HepG2 (cell line): ENCODE data around the gene CTDNEP1. TPM values are rescaled to one million over a fixed set of nuclear protein-coding genes. Genes with fewer than 3 reads are reported as not detected.

Experiments
- BORCS8-MEF2B ChIP-seq: sonication (generic); formaldehyde crosslinking; IDR thresholded peaks from 2 replicates; pipeline ENCODE4 v1.8.0; 2022; ENCODE audit warnings: mild to moderate bottlenecking, missing genetic modification reagents
- KDM2A ChIP-seq: sonication (generic); formaldehyde crosslinking; IDR thresholded peaks from 2 replicates; pipeline ENCODE4 v1.4.0; 2020; ENCODE audit warnings: low read depth, missing genetic modification reagents, borderline replicate concordance
- MIER2 ChIP-seq: IDR thresholded peaks from 2 replicates; pipeline ENCODE4 v1.6.1; 2016; ENCODE audit warnings: missing biosample characterization, missing genetic modification reagents
- NAIF1 ChIP-seq: sonication (generic); formaldehyde crosslinking; IDR thresholded peaks from 2 replicates; pipeline ENCODE4 v1.5.0; 2020; ENCODE audit warnings: mild to moderate bottlenecking, missing genetic modification reagents, borderline replicate concordance
- PITX1 ChIP-seq: sonication (generic); formaldehyde crosslinking; IDR thresholded peaks from 2 replicates; pipeline ENCODE4 v1.5.1; 2020; ENCODE audit warnings: mild to moderate bottlenecking, missing genetic modification reagents
- REXO4 ChIP-seq: sonication (generic); formaldehyde crosslinking; IDR thresholded peaks from 2 replicates; pipeline ENCODE4 v1.8.0; 2022; ENCODE audit warnings: missing genetic modification reagents, mild to moderate bottlenecking, borderline replicate concordance
- ZBTB21 ChIP-seq: sonication (generic); formaldehyde crosslinking; IDR thresholded peaks from 2 replicates; pipeline ENCODE4 v1.4.0; 2020; ENCODE audit warnings: missing genetic modification reagents
- ZBTB38 ChIP-seq: sonication (generic); formaldehyde crosslinking; IDR thresholded peaks from 2 replicates; pipeline ENCODE4 v1.5.1; 2020; ENCODE audit warnings: mild to moderate bottlenecking, missing genetic modification reagents
- ZKSCAN1 ChIP-seq: fragments of 150-350 bp; IDR thresholded peaks from 2 replicates; pipeline ENCODE4 v1.6.1; 2014; ENCODE audit warnings: low read length
- ZNF468 ChIP-seq: sonication (generic); formaldehyde crosslinking; IDR thresholded peaks from 2 replicates; pipeline ENCODE4 v1.8.0; 2022; ENCODE audit warnings: mild to moderate bottlenecking, moderate library complexity, missing genetic modification reagents
- ZNF562 ChIP-seq: sonication (generic); formaldehyde crosslinking; IDR thresholded peaks from 2 replicates; pipeline ENCODE4 v1.8.0; 2022; ENCODE audit warnings: missing genetic modification reagents, borderline replicate concordance
- ZNF605 ChIP-seq: sonication (generic); formaldehyde crosslinking; IDR thresholded peaks from 2 replicates; pipeline ENCODE4 v1.8.0; 2022; ENCODE audit warnings: mild to moderate bottlenecking, missing genetic modification reagents
- polyA plus RNA-seq, 8 experiments: library from polyadenylated mRNA; depleted of rRNA in 3 of 8; stranded (reverse) in 7 of 8; unstranded in 1 of 8; fragments of >200 nt; fragmentation: Illumina TruSeq in 4 of 8; extraction: Trizol in 4 of 8; gene quantifications; 2 replicates each; pipeline versions ENCODE4 v1.2.1 to v1.2.3, GENCODE V29; 2011 to 2016; ENCODE audit warnings: low read depth in 4 of 8, missing spikeins in 1 of 8, mixed read lengths in 1 of 8; ENCODE audit not compliant: insufficient read depth in 1 of 8
- total RNA-seq, 5 experiments: library from RNA; depleted of rRNA; stranded (reverse); fragments of >200 nt; fragmentation: Illumina TruSeq; extraction: Trizol; gene quantifications; 2 replicates each; pipeline ENCODE4 v1.2.3, GENCODE V29; 2016; ENCODE audit warnings: low read depth in 1 of 5
- TF ChIP-seq, protein P1 (sequence below): sonication (generic); formaldehyde crosslinking; IDR thresholded peaks from 2 replicates; pipeline ENCODE4 v1.4.0; 2020; ENCODE audit warnings: missing genetic modification reagents
- TF ChIP-seq, protein P2 (sequence below): sonication (generic); formaldehyde crosslinking; IDR thresholded peaks from 2 replicates; pipeline ENCODE4 v1.5.0; 2020; ENCODE audit warnings: mild to moderate bottlenecking, missing genetic modification reagents
- TF ChIP-seq, protein P3 (sequence below): sonication (generic); formaldehyde crosslinking; IDR thresholded peaks from 2 replicates; pipeline ENCODE4 v1.4.0; 2020; ENCODE audit warnings: missing genetic modification reagents
- TF ChIP-seq, protein P4 (sequence below): sonication (generic); formaldehyde crosslinking; IDR thresholded peaks from 2 replicates; pipeline ENCODE4 v1.9.0; 2021; ENCODE audit warnings: missing genetic modification reagents, borderline replicate concordance

Gene CTDNEP1
- total and polyA plus RNA-seq, 2 of the 13 experiments (the other 11 are each of a cell fraction or from before 2014, with no cell fraction given): 19.8 to 118 TPM

DNA sequence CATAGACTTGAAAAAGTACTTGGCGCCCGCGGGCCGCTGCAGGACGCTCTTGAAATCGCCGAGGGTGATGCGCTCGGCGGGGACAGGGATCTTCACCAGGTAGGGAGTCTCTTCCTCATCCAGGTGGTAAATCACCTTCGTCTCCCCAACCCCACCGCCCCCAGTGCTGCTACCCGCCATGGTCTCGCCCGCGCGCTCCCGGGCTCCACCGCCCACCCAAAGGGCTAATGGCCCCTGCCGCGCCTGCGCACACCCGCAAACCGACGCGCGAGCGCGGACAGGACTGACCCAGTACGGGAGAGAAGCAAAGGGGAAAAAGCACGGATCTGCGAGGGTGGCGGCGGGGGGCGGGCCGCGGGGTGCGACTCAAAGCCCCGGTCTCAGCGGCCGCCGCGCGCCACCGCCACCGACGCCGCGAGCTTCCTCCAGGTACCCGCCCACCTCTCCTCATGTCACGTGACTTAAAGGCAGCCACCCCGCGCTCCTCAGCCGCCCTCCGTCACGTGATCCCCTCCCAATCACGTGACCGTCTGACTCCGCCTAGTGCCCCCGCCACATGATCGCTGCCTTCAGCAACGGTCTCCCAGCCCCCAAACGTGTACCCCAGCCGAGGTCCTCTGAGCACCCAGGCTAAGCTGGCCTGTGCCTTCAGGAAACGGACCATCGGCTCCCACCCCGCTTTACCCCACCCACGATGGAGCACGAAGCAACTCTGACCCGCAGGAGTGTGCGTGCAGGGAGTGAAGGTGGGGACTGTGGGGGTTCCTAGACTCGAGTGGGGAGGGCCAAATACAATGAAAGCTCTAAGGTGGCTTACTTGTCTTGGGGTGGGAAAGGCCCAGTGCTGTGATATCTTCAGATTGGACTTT, 17.2 kb downstream of the CTDNEP1 start, which contains the start of gene DVL2 (continued):
- TF ChIP-seq, protein P1, sequence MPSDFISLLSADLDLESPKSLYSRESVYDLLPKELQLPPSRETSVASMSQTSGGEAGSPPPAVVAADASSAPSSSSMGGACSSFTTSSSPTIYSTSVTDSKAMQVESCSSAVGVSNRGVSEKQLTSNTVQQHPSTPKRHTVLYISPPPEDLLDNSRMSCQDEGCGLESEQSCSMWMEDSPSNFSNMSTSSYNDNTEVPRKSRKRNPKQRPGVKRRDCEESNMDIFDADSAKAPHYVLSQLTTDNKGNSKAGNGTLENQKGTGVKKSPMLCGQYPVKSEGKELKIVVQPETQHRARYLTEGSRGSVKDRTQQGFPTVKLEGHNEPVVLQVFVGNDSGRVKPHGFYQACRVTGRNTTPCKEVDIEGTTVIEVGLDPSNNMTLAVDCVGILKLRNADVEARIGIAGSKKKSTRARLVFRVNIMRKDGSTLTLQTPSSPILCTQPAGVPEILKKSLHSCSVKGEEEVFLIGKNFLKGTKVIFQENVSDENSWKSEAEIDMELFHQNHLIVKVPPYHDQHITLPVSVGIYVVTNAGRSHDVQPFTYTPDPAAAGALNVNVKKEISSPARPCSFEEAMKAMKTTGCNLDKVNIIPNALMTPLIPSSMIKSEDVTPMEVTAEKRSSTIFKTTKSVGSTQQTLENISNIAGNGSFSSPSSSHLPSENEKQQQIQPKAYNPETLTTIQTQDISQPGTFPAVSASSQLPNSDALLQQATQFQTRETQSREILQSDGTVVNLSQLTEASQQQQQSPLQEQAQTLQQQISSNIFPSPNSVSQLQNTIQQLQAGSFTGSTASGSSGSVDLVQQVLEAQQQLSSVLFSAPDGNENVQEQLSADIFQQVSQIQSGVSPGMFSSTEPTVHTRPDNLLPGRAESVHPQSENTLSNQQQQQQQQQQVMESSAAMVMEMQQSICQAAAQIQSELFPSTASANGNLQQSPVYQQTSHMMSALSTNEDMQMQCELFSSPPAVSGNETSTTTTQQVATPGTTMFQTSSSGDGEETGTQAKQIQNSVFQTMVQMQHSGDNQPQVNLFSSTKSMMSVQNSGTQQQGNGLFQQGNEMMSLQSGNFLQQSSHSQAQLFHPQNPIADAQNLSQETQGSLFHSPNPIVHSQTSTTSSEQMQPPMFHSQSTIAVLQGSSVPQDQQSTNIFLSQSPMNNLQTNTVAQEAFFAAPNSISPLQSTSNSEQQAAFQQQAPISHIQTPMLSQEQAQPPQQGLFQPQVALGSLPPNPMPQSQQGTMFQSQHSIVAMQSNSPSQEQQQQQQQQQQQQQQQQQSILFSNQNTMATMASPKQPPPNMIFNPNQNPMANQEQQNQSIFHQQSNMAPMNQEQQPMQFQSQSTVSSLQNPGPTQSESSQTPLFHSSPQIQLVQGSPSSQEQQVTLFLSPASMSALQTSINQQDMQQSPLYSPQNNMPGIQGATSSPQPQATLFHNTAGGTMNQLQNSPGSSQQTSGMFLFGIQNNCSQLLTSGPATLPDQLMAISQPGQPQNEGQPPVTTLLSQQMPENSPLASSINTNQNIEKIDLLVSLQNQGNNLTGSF (CRISPR knock-in tag): peak; percentile 72; the same call in 1 of the 2 replicates
- TF ChIP-seq, protein P2, sequence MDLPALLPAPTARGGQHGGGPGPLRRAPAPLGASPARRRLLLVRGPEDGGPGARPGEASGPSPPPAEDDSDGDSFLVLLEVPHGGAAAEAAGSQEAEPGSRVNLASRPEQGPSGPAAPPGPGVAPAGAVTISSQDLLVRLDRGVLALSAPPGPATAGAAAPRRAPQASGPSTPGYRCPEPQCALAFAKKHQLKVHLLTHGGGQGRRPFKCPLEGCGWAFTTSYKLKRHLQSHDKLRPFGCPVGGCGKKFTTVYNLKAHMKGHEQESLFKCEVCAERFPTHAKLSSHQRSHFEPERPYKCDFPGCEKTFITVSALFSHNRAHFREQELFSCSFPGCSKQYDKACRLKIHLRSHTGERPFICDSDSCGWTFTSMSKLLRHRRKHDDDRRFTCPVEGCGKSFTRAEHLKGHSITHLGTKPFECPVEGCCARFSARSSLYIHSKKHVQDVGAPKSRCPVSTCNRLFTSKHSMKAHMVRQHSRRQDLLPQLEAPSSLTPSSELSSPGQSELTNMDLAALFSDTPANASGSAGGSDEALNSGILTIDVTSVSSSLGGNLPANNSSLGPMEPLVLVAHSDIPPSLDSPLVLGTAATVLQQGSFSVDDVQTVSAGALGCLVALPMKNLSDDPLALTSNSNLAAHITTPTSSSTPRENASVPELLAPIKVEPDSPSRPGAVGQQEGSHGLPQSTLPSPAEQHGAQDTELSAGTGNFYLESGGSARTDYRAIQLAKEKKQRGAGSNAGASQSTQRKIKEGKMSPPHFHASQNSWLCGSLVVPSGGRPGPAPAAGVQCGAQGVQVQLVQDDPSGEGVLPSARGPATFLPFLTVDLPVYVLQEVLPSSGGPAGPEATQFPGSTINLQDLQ (CRISPR knock-in tag): peak; percentile 80; the same call in 1 of the 2 replicates
- TF ChIP-seq REXO4: no peak
- 0 out of 2 replicates have a peak, but pooled peaks have one; percentile 45 for TF ChIP-seq PITX1 (CRISPR knock-in tag)
- TF ChIP-seq, protein P3, sequence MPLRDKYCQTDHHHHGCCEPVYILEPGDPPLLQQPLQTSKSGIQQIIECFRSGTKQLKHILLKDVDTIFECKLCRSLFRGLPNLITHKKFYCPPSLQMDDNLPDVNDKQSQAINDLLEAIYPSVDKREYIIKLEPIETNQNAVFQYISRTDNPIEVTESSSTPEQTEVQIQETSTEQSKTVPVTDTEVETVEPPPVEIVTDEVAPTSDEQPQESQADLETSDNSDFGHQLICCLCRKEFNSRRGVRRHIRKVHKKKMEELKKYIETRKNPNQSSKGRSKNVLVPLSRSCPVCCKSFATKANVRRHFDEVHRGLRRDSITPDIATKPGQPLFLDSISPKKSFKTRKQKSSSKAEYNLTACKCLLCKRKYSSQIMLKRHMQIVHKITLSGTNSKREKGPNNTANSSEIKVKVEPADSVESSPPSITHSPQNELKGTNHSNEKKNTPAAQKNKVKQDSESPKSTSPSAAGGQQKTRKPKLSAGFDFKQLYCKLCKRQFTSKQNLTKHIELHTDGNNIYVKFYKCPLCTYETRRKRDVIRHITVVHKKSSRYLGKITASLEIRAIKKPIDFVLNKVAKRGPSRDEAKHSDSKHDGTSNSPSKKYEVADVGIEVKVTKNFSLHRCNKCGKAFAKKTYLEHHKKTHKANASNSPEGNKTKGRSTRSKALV (CRISPR knock-in tag): peak; percentile 60; the same call in 1 of the 2 replicates
- peak; percentile 69 for TF ChIP-seq ZBTB38 (CRISPR knock-in tag)
- TF ChIP-seq ZBTB21 (CRISPR knock-in tag): no peak
- TF ChIP-seq ZNF562 (CRISPR knock-in tag): no peak
- peak; percentile 100 for TF ChIP-seq KDM2A (CRISPR knock-in tag)
- TF ChIP-seq ZNF468: no peak; the same call in 1 of the 2 replicates
- TF ChIP-seq ZKSCAN1: no peak
- TF ChIP-seq MIER2 (CRISPR knock-in tag): peak; percentile 66; the same call in 1 of the 2 replicates
- 0 out of 2 replicates have a peak, but pooled peaks have one; percentile 46 for TF ChIP-seq ZNF605 (CRISPR knock-in tag)
- TF ChIP-seq, protein P4, sequence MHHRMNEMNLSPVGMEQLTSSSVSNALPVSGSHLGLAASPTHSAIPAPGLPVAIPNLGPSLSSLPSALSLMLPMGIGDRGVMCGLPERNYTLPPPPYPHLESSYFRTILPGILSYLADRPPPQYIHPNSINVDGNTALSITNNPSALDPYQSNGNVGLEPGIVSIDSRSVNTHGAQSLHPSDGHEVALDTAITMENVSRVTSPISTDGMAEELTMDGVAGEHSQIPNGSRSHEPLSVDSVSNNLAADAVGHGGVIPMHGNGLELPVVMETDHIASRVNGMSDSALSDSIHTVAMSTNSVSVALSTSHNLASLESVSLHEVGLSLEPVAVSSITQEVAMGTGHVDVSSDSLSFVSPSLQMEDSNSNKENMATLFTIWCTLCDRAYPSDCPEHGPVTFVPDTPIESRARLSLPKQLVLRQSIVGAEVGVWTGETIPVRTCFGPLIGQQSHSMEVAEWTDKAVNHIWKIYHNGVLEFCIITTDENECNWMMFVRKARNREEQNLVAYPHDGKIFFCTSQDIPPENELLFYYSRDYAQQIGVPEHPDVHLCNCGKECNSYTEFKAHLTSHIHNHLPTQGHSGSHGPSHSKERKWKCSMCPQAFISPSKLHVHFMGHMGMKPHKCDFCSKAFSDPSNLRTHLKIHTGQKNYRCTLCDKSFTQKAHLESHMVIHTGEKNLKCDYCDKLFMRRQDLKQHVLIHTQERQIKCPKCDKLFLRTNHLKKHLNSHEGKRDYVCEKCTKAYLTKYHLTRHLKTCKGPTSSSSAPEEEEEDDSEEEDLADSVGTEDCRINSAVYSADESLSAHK (CRISPR knock-in tag): no peak
- peak; percentile 79 for TF ChIP-seq BORCS8-MEF2B (CRISPR knock-in tag)
- TF ChIP-seq NAIF1 (CRISPR knock-in tag): peak; percentile 89
